ENCODE data around the gene SHQ1.
A peak's percentile ranks its signal among the peaks of the same experiment; 100 is the strongest.
"Not testable (repeated sequence)": the region's sequence is repeated elsewhere in the genome, so short reads cannot be mapped to it uniquely, and the experiment has no call there.

The SHQ1 gene

GRCh38 chr3:72725229-72725628 lies 123.0 kb downstream of the SHQ1 start:
- Histone ChIP-seq H3K4me1 (peaks cover 17% of the 10 kb centered on the region), H3K4me3 (no peak overlapping the region), H3K27me3 (ENCODE audit: low read depth) (no peaks in the 10 kb centered on the region), H3K9me3 (no peaks in the 10 kb centered on the region), H3K36me3 (replicated peaks) (no peaks in the 10 kb centered on the region)
- DNase-seq (ENCODE audit: low spot score in 2 of 2): no peak
- in situ Hi-C loops (cut with MboI; ENCODE audit: low sequenced_read_pairs): no loop called here

GRCh38 chr3:72724070-72724469 lies 124.2 kb downstream of the SHQ1 start:
- no peak overlapping the region for H3K4me3 ChIP-seq
- DNase-seq (ENCODE audit: low spot score in 2 of 2): no peak
- H3K27me3 ChIP-seq (ENCODE audit: low read depth): no peaks in the 10 kb centered on the region
- H3K4me1 ChIP-seq: peaks cover 17% of the 10 kb centered on the region
- H3K9me3 ChIP-seq: no peaks in the 10 kb centered on the region
- H3K36me3 ChIP-seq (replicated peaks): no peaks in the 10 kb centered on the region
- in situ Hi-C loops (cut with MboI; ENCODE audit: low sequenced_read_pairs): no loop called here

- H3K4me1 ChIP-seq: peaks cover 17% of the 10 kb centered on the region
- peak in 1 of 2 experiments; percentile 41 for DNase-seq (ENCODE audit: low spot score in 2 of 2)
- H3K36me3 ChIP-seq (replicated peaks): no peaks in the 10 kb centered on the region
- no peak overlapping the region for H3K4me3 ChIP-seq
- in situ Hi-C loops (cut with MboI; ENCODE audit: low sequenced_read_pairs): no loop called here
- no peaks in the 10 kb centered on the region for H3K9me3 ChIP-seq
- H3K27me3 ChIP-seq (ENCODE audit: low read depth): no peaks in the 10 kb centered on the region
These were observed 125.1 kb downstream of the SHQ1 start for GRCh38 chr3:72722930-72723726.

- Histone ChIP-seq H3K36me3 (replicated peaks) (no peaks in the 10 kb centered on the region), H3K4me1 (peaks cover 17% of the 10 kb centered on the region), H3K9me3 (no peaks in the 10 kb centered on the region; the same call in 1 of the 2 replicates), H3K27me3 (ENCODE audit: low read depth) (no peaks in the 10 kb centered on the region), H3K4me3 (no peak overlapping the region)
- in situ Hi-C loops (cut with MboI; ENCODE audit: low sequenced_read_pairs): no loop called here
- peak; percentile 32 to 33 for DNase-seq (ENCODE audit: low spot score in 2 of 2)
These were observed 126.4 kb downstream of the SHQ1 start for GRCh38 chr3:72721683-72722381.

GRCh38 chr3:72720566-72720965 lies 127.7 kb downstream of the SHQ1 start:
- no peak for DNase-seq (ENCODE audit: low spot score in 2 of 2)
- H3K27me3 ChIP-seq (ENCODE audit: low read depth): no peaks in the 10 kb centered on the region
- in situ Hi-C loops (cut with MboI; ENCODE audit: low sequenced_read_pairs): no loop called here
- no peaks in the 10 kb centered on the region; the same call in 1 of the 2 replicates for H3K9me3 ChIP-seq
- H3K36me3 ChIP-seq (replicated peaks): no peaks in the 10 kb centered on the region
- H3K4me3 ChIP-seq: no peak overlapping the region
- peaks cover 17% of the 10 kb centered on the region for H3K4me1 ChIP-seq

- Histone ChIP-seq H3K27me3 (ENCODE audit: low read depth) (no peaks in the 10 kb centered on the region), H3K4me3 (no peak overlapping the region), H3K9me3 (no peaks in the 10 kb centered on the region; the same call in 1 of the 2 replicates), H3K36me3 (replicated peaks) (no peaks in the 10 kb centered on the region), H3K4me1 (peaks cover 17% of the 10 kb centered on the region)
- in situ Hi-C loops (cut with MboI; ENCODE audit: low sequenced_read_pairs): no loop called here
- DNase-seq (ENCODE audit: low spot score in 2 of 2): no peak
These were observed 129.1 kb downstream of the SHQ1 start for GRCh38 chr3:72719137-72719536.

- H3K4me3 ChIP-seq; H3K36me3 ChIP-seq (replicated peaks); H3K4me1 ChIP-seq; in situ Hi-C loops (cut with MboI; ENCODE audit: low sequenced_read_pairs); DNase-seq (ENCODE audit: low spot score in 2 of 2); H3K9me3 ChIP-seq; H3K27me3 ChIP-seq (ENCODE audit: low read depth): not testable (repeated sequence)
These were observed 134.1 kb downstream of the SHQ1 start for GRCh38 chr3:72714135-72714534.

GRCh38 chr3:72710471-72710870 lies 137.8 kb downstream of the SHQ1 start:
- in situ Hi-C loops (cut with MboI; ENCODE audit: low sequenced_read_pairs); H3K9me3 ChIP-seq; H3K36me3 ChIP-seq (replicated peaks); DNase-seq (ENCODE audit: low spot score in 2 of 2); H3K4me1 ChIP-seq; H3K4me3 ChIP-seq; H3K27me3 ChIP-seq (ENCODE audit: low read depth): not testable (repeated sequence)

- no peak overlapping the region for H3K4me3 ChIP-seq
- no peaks in the 10 kb centered on the region for H3K27me3 ChIP-seq (ENCODE audit: low read depth)
- H3K36me3 ChIP-seq (replicated peaks): no peaks in the 10 kb centered on the region
- in situ Hi-C loops (cut with MboI; ENCODE audit: low sequenced_read_pairs): no loop called here
- no peaks in the 10 kb centered on the region for H3K4me1 ChIP-seq
- no peaks in the 10 kb centered on the region for H3K9me3 ChIP-seq
- no peak for DNase-seq (ENCODE audit: low spot score in 2 of 2)
These were observed 139.8 kb downstream of the SHQ1 start for GRCh38 chr3:72708441-72708840.

- in situ Hi-C loops (cut with MboI; ENCODE audit: low sequenced_read_pairs): no loop called here
- H3K4me1 ChIP-seq: no peaks in the 10 kb centered on the region
- no peaks in the 10 kb centered on the region for H3K36me3 ChIP-seq (replicated peaks)
- no peaks in the 10 kb centered on the region for H3K27me3 ChIP-seq (ENCODE audit: low read depth)
- DNase-seq (ENCODE audit: low spot score in 2 of 2): no peak
- H3K9me3 ChIP-seq: no peaks in the 10 kb centered on the region
- H3K4me3 ChIP-seq: no peak overlapping the region
These were observed 145.2 kb downstream of the SHQ1 start for GRCh38 chr3:72702997-72703396.

GRCh38 chr3:72702390-72702789 lies 145.9 kb downstream of the SHQ1 start:
- in situ Hi-C loops (cut with MboI; ENCODE audit: low sequenced_read_pairs): no loop called here
- no peak for DNase-seq (ENCODE audit: low spot score in 2 of 2)
- no peak overlapping the region for H3K4me3 ChIP-seq
- H3K36me3 ChIP-seq (replicated peaks): no peaks in the 10 kb centered on the region
- H3K4me1 ChIP-seq: no peaks in the 10 kb centered on the region
- no peaks in the 10 kb centered on the region for H3K9me3 ChIP-seq
- H3K27me3 ChIP-seq (ENCODE audit: low read depth): no peaks in the 10 kb centered on the region

- H3K27me3 ChIP-seq (ENCODE audit: low read depth): no peaks in the 10 kb centered on the region
- no peak for DNase-seq (ENCODE audit: low spot score in 2 of 2)
- no peak overlapping the region for H3K4me3 ChIP-seq
- no peaks in the 10 kb centered on the region for H3K36me3 ChIP-seq (replicated peaks)
- in situ Hi-C loops (cut with MboI; ENCODE audit: low sequenced_read_pairs): no loop called here
- H3K4me1 ChIP-seq: no peaks in the 10 kb centered on the region
- H3K9me3 ChIP-seq: no peaks in the 10 kb centered on the region
These were observed 148.1 kb downstream of the SHQ1 start for GRCh38 chr3:72700106-72700505.

GRCh38 chr3:72699631-72700030 lies 148.6 kb downstream of the SHQ1 start:
- Histone ChIP-seq H3K4me1 (no peaks in the 10 kb centered on the region), H3K36me3 (replicated peaks) (no peaks in the 10 kb centered on the region), H3K27me3 (ENCODE audit: low read depth) (no peaks in the 10 kb centered on the region), H3K9me3 (no peaks in the 10 kb centered on the region), H3K4me3 (no peak overlapping the region)
- DNase-seq (ENCODE audit: low spot score in 2 of 2): no peak
- in situ Hi-C loops (cut with MboI; ENCODE audit: low sequenced_read_pairs): no loop called here

Measured in HAP-1 (cell line).